PC-9 (cell line): ENCODE measurements around the gene EML6. TPM values are rescaled to one million over a fixed set of nuclear protein-coding genes. Genes with fewer than 3 reads are reported as not detected.
A peak's percentile ranks its signal among the peaks of the same experiment; 100 is the strongest.

Experiments
- BruUV-seq: library from RNA; stranded (reverse); fragments of 400-500 nt; replicated peaks from 2 replicates; lab custom pipeline; 2021; lab: Mats Ljungman, UMichigan
- CTCF ChIA-PET: fragments of 300-600 bp; sonication (Branson Sonifier 250); formaldehyde crosslinking; loops from one replicate; lab custom pipeline; 2022; ENCODE audit warnings: antibody characterized with exemption; lab: Charles Lee
- POLR2A ChIA-PET: fragments of 300-600 bp; sonication (Branson Sonifier 250); formaldehyde crosslinking; loops from one replicate; lab custom pipeline; 2022; ENCODE audit warnings: antibody characterized with exemption; ENCODE audit not compliant: unreplicated experiment; lab: Charles Lee
- DNase-seq, 2 experiments: peaks; one replicate each; pipeline versions ENCODE4 v3.0.0 to v3.0.0-alpha.2; 2015 to 2022; ENCODE audit warnings: mixed read lengths in 1 of 2
- H2AFZ ChIP-seq: fragments of 200-600 bp; sonication (generic); 2 replicates; pipeline ENCODE4 v1.8.1; 2017; ENCODE audit warnings: antibody characterized with exemption
- H3F3A ChIP-seq: fragments of 200-600 bp; sonication (generic); 2 replicates; pipeline ENCODE4 v1.8.1; 2017; ENCODE audit warnings: antibody characterized with exemption, mild to moderate bottlenecking, low read depth; ENCODE audit not compliant: insufficient read depth
- H3K27ac ChIP-seq: fragments of 200-600 bp; sonication (generic); 2 replicates; pipeline ENCODE4 v1.6.1; 2016; ENCODE audit warnings: mixed run types
- H3K27me3 ChIP-seq: fragments of 200-600 bp; sonication (generic); 2 replicates; pipeline ENCODE4 v1.6.1; 2016; ENCODE audit warnings: low read depth, mixed run types; ENCODE audit not compliant: insufficient read depth
- H3K36me3 ChIP-seq: fragments of 200-600 bp; sonication (generic); 2 replicates; pipeline ENCODE4 v1.6.1; 2016; ENCODE audit warnings: low read depth, mixed run types
- H3K4me1 ChIP-seq: fragments of 200-600 bp; sonication (generic); replicated peaks from 2 replicates; pipeline ENCODE4 v1.6.1; 2016; ENCODE audit warnings: mixed run types; ENCODE audit not compliant: insufficient read depth
- H3K4me2 ChIP-seq: fragments of 200-600 bp; sonication (generic); 2 replicates; pipeline ENCODE4 v1.6.1; 2017; ENCODE audit warnings: mixed run types
- H3K4me3 ChIP-seq: fragments of 200-600 bp; sonication (generic); 2 replicates; pipeline ENCODE4 v1.6.1; 2016; ENCODE audit warnings: mixed run types
- H3K79me2 ChIP-seq: fragments of 200-600 bp; sonication (generic); 2 replicates; pipeline ENCODE4 v1.6.1; 2017; ENCODE audit warnings: low read depth, mixed run types
- H3K9me2 ChIP-seq: fragments of 200-600 bp; sonication (generic); 2 replicates; pipeline ENCODE4 v1.8.1; 2017; ENCODE audit warnings: mild to moderate bottlenecking; ENCODE audit not compliant: insufficient read depth
- H3K9me3 ChIP-seq: fragments of 200-600 bp; sonication (generic); 2 replicates; pipeline ENCODE4 v1.8.1; 2016; ENCODE audit warnings: low read depth; ENCODE audit not compliant: insufficient read depth
- H4K20me1 ChIP-seq: fragments of 200-600 bp; sonication (generic); 2 replicates; pipeline ENCODE4 v1.8.1; 2017; ENCODE audit not compliant: insufficient read depth
- EZH2 ChIP-seq: fragments of 200-600 bp; sonication (generic); IDR thresholded peaks from 2 replicates; pipeline ENCODE4 v1.8.0; 2017; ENCODE audit warnings: antibody characterized with exemption, low read depth
- intact Hi-C: fragments of 100-400 bp; cut with micrococcal nuclease; formaldehyde crosslinking; loops from one replicate; pipeline ENCODE4 v1.10.0; 2022; ENCODE audit not compliant: unreplicated experiment
- total RNA-seq: library from RNA; stranded (reverse); gene quantifications from 2 replicates; pipeline ENCODE4 v1.2.3, GENCODE V29; 2021
- TF ChIP-seq, protein P1 (sequence below): fragments of 200-600 bp; sonication (generic); conservative IDR thresholded peaks from 2 replicates; pipeline ENCODE4 v1.6.1; 2017; ENCODE audit warnings: mixed run types, antibody characterized with exemption, mild to moderate bottlenecking, moderate library complexity

The EML6 gene
- total RNA-seq, 1 experiment from 2014 or later, result 3.7 TPM

DNA sequence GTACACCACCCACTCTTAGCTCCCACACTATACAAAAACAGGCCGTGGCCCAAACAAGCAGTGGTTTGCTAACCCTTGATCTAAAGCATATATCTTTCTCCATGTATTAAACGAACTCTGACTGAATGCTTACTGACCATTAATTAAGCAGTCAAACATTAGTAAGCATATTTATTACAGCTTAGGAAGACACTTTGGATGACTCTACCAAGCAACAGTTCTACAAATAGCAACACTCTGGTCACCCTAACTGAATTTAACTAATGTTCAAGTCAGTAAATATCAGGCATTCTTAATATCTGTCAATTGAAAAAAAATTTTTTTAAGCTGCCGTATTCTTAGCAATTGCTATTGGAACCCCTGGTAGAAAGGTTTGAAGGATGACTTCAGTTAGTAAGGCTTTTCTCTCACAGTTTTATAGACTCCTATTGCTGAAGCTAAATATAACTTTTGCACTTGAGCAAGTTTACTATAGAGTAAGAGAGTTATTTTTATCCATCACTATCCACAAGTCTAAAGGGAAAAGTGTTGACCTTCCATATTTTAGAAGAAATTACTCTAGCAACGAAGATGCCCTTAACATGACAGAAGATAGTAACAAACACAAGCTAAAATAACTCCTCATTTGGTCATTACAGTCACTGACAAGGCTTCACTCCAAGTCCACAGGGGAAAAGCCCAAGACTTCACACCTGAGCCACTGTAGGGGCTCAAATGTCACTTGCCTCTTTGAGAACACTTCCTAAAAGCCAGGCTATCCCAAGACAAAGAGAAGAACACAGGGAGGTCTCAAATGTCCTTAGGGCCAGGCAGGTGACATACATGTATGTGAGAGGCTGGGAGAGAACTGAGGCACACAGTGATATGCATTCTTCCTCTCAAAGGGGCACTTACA, 252.4 kb downstream of the EML6 start:
- Histone ChIP-seq H4K20me1 (peaks cover 100% of the 10 kb centered on the region), H3K9me3 (no peaks in the 10 kb centered on the region), H3K4me3 (no peak overlapping the region), H3K4me1 (peaks cover 19% of the 10 kb centered on the region), H3K9me2 (no peaks in the 10 kb centered on the region), H3K36me3 (peaks cover 94% of the 10 kb centered on the region), H3K4me2 (no peak overlapping the region), H3K79me2 (peaks cover 99% of the 10 kb centered on the region), H3K27ac (no peak overlapping the region), H2AFZ (no peak overlapping the region), H3F3A (peaks cover 100% of the 10 kb centered on the region), H3K27me3 (no peaks in the 10 kb centered on the region)
- no TSS peak for BruUV-seq
- ChIA-PET POLR2A (no interaction called here), CTCF (no interaction called here)
- TF ChIP-seq, protein P1, sequence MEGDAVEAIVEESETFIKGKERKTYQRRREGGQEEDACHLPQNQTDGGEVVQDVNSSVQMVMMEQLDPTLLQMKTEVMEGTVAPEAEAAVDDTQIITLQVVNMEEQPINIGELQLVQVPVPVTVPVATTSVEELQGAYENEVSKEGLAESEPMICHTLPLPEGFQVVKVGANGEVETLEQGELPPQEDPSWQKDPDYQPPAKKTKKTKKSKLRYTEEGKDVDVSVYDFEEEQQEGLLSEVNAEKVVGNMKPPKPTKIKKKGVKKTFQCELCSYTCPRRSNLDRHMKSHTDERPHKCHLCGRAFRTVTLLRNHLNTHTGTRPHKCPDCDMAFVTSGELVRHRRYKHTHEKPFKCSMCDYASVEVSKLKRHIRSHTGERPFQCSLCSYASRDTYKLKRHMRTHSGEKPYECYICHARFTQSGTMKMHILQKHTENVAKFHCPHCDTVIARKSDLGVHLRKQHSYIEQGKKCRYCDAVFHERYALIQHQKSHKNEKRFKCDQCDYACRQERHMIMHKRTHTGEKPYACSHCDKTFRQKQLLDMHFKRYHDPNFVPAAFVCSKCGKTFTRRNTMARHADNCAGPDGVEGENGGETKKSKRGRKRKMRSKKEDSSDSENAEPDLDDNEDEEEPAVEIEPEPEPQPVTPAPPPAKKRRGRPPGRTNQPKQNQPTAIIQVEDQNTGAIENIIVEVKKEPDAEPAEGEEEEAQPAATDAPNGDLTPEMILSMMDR, result no peak
- no peak for TF ChIP-seq EZH2
- intact Hi-C loops, result loop anchor here (5.0 to 10.0 kb wide), 2 partner anchors 191 to 251 kb away; partner anchors contain the start of gene EML6
- DNase-seq, result no peak

DNA sequence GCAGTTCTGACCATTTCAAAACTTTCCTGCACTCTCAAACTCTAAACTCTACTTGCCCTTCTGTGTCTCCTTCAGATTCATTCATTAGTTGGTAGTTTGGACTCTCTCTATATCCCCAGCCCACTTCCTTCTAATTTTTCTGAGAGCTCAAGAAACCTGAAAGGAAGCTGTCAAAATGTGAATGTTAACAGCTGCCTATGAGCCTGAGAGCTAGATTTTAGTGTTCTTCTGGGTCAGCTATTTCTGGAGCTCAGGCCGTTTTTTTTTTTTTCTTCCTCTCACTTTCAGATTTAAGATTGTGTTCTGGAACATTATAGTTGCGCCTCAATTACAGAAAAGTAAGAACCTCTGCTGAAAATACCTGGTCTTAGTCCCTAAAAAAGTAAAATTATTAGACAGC, 253.7 kb downstream of the EML6 start:
- CTCF ChIA-PET, result no interaction called here
- Histone ChIP-seq H3K4me3 (no peak overlapping the region), H3F3A (peaks cover 98% of the 10 kb centered on the region), H3K27ac (no peak overlapping the region), H3K4me1 (peaks cover 26% of the 10 kb centered on the region), H3K79me2 (peaks cover 97% of the 10 kb centered on the region), H3K9me3 (no peaks in the 10 kb centered on the region), H3K9me2 (no peaks in the 10 kb centered on the region), H4K20me1 (peaks cover 97% of the 10 kb centered on the region), H3K36me3 (peaks cover 91% of the 10 kb centered on the region), H2AFZ (no peak overlapping the region), H3K4me2 (no peak overlapping the region), H3K27me3 (no peaks in the 10 kb centered on the region)
- no TSS peak for BruUV-seq
- intact Hi-C loops, result loop anchor here (5.0 to 10.0 kb wide), 2 partner anchors 190 to 252 kb away; partner anchors contain the start of gene EML6
- POLR2A ChIA-PET, result no interaction called here
- TF ChIP-seq, protein P1, result no peak
- TF ChIP-seq EZH2, result no peak
- DNase-seq, result no peak

DNA sequence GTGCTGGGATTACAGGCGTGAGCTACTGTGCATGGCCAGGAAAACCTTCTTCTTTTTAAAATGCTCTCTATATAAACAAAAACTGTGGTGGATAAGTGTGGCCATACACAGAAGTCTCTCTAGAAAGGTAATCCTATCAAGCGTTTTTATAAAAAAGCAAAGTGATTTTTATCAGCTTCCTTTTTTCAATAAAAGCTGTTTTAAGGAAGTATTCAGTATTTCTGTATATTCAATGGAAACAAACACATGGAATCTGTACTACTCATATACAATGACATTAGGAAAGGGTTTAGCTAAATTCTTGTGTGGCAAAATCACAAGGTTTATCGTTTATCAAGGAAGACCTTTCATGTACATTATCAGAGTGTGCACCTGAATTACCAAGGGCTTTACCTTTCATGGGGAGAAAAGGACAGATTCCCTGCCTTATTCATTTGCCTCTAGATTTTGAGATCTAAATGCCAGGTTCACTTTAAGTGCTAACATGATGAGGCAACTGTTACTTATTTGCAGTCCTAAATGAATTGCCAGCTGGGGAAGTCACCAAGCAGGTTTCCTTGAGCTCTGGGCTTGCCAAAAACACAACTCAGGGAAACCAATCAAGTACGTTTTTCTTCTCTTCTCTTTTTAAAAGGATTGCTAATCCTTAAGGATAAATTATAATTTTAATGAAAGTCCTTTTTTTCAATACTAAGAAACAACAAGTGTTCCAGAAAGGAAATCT, 256.0 kb downstream of the EML6 start:
- Histone ChIP-seq H3F3A (peaks cover 98% of the 10 kb centered on the region), H3K4me1 (peaks cover 43% of the 10 kb centered on the region), H3K79me2 (peaks cover 97% of the 10 kb centered on the region), H2AFZ (no peak overlapping the region), H3K4me2 (peak overlapping the region; percentile 12; the same call in 1 of the 2 replicates), H3K36me3 (peaks cover 89% of the 10 kb centered on the region), H3K27ac (peak overlapping the region; percentile 14), H3K27me3 (no peaks in the 10 kb centered on the region), H3K9me3 (no peaks in the 10 kb centered on the region), H3K9me2 (no peaks in the 10 kb centered on the region), H4K20me1 (peaks cover 97% of the 10 kb centered on the region), H3K4me3 (no peak overlapping the region)
- CTCF ChIA-PET, result no interaction called here
- TF ChIP-seq EZH2, result no peak
- TF ChIP-seq, protein P1, result no peak
- no TSS peak for BruUV-seq
- intact Hi-C loops, result loop anchor here (5.0 to 10.0 kb wide), 3 partner anchors 68 to 255 kb away; partner anchors contain the start of gene EML6
- POLR2A ChIA-PET, result interaction anchor here (0.5 to 0.6 kb wide), 3 partner anchors 55 to 168 kb away, joined by 4 read pairs; no protein-coding TSS in a partner anchor
- DNase-seq, result peak; percentile 34 to 88
